22Rv1 (cell line): Measurements from ENCODE around the gene ADAMTS16.

Experiments used
- H3K27ac ChIP-seq: fragments of 450-650 bp; 2 replicates; pipeline ENCODE4 v1.5.1; 2017
- CTCF ChIP-seq: fragments of 450-650 bp; IDR thresholded peaks from 2 replicates; pipeline ENCODE4 v1.5.1; 2017; ENCODE audit warnings: mild to moderate bottlenecking
- ZFX ChIP-seq: fragments of 450-650 bp; IDR thresholded peaks from 2 replicates; pipeline ENCODE4 v1.6.1; 2017; ENCODE audit warnings: antibody characterized with exemption, borderline replicate concordance

The ADAMTS16 gene

GRCh38 chr5:5323551-5323950 lies 183.4 kb downstream of the ADAMTS16 start:
- no peak for TF ChIP-seq ZFX
- no peak for TF ChIP-seq CTCF
- no peak overlapping the region for H3K27ac ChIP-seq

- H3K27ac ChIP-seq, result no peak overlapping the region
- no peak for TF ChIP-seq ZFX
- no peak for TF ChIP-seq CTCF
These were observed 186.1 kb downstream of the ADAMTS16 start for GRCh38 chr5:5326115-5326758.

DNA sequence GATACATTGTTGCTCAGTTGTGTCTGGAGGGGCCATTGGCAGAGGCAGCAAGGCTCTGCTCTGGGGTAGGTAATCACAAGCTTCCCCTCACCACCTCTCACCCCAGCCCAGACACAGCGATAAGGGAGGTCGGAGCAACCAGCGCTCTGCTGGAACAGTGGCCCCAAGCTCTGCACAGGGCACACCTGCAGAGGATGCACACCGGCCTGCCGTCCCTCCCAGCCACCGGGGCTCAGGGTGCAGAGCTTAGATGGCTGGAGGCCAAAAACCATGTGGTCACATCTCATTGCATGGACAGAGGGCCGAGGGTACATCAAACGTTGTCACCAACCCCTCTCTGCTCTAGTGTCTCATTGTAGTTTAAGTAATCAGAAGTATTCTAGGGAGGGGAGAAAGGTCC lies 187.0 kb downstream of the ADAMTS16 start:
- TF ChIP-seq ZFX (no peak), CTCF (no peak)
- no peak overlapping the region for H3K27ac ChIP-seq

GRCh38 chr5:5330728-5331452 lies 190.8 kb downstream of the ADAMTS16 start:
- no peak for TF ChIP-seq CTCF
- no peak for TF ChIP-seq ZFX
- no peak overlapping the region for H3K27ac ChIP-seq

GRCh38 chr5:5331848-5332247 lies 191.7 kb downstream of the ADAMTS16 start:
- no peak overlapping the region for H3K27ac ChIP-seq
- TF ChIP-seq CTCF (no peak), ZFX (no peak)

- TF ChIP-seq ZFX, result no peak
- TF ChIP-seq CTCF, result no peak
- H3K27ac ChIP-seq, result no peak overlapping the region
These were observed 192.2 kb downstream of the ADAMTS16 start for GRCh38 chr5:5332287-5332686.

DNA sequence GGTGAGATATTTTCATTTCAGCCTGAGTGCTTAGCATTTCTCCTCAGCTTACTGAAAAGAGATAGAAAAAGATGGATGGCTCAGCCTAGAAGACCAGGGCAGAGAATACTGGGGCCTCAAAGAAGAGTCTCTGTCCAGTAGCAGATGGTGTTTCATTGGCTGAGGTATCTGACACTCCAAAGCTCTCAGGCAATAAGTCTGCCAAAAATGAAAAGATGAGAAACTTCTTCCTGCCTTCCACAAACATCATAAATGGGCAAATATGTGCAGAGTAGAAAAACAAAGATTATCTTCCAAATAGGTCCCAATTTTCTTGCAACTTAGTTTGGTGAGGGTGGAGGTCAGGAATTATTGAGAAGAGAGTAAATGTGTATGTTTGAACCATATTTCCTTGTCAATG lies 195.0 kb downstream of the ADAMTS16 start:
- H3K27ac ChIP-seq, result no peak overlapping the region

More for the DNA sequence above, 195.0 kb downstream of the ADAMTS16 start:
- TF ChIP-seq CTCF, result no peak
- TF ChIP-seq ZFX, result no peak
